Fibroblast of mammary gland (primary cell): ENCODE data around the gene PHKB.

Source experiments
- DNase-seq: peaks from one replicate; pipeline ENCODE4 v3.0.0-alpha.2; 2010; ENCODE audit warnings: low read depth
- H3K4me3 ChIP-seq: 2 replicates; pipeline ENCODE4 v1.5.1; 2011; ENCODE audit warnings: low read depth, mild to moderate bottlenecking, low read length, moderate library complexity; ENCODE audit not compliant: control insufficient read depth
- TF ChIP-seq, protein P1 (sequence below): conservative IDR thresholded peaks from 2 replicates; pipeline ENCODE4 v1.5.1; 2011; ENCODE audit warnings: low read depth, low read length, inconsistent platforms; ENCODE audit not compliant: control insufficient read depth, insufficient read depth

The PHKB gene

DNA sequence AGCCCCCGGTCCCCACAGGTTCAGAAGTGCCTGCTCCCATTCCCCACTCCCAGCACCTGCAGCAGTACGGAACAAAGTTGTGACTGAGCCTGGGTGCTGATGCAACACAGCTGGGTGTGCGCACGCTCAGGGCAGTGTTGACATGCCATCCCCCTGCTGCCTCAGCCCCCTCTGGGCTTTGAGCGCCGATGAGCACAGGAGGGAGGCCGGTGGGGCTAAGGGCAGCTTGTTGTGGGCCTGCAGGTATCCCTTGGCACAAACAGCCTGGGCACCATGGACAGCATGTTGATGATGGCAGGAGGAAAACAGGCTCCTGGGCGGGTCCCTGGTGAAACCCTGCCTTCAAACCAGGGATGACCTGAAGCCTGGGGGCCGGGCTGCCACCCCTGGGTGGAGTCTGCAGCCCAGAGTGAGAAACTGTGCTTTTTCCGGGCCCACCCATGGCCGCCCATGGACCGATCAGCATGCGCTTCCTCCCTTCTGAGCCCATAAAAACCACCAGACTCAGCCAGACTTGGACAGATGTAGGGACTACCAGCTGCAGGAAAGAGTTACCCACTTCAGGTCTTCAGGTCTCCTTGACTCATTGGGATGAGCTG is 175.5 kb downstream of the PHKB start:
- no peak overlapping the region for H3K4me3 ChIP-seq
- DNase-seq = no peak
- TF ChIP-seq, protein P1, sequence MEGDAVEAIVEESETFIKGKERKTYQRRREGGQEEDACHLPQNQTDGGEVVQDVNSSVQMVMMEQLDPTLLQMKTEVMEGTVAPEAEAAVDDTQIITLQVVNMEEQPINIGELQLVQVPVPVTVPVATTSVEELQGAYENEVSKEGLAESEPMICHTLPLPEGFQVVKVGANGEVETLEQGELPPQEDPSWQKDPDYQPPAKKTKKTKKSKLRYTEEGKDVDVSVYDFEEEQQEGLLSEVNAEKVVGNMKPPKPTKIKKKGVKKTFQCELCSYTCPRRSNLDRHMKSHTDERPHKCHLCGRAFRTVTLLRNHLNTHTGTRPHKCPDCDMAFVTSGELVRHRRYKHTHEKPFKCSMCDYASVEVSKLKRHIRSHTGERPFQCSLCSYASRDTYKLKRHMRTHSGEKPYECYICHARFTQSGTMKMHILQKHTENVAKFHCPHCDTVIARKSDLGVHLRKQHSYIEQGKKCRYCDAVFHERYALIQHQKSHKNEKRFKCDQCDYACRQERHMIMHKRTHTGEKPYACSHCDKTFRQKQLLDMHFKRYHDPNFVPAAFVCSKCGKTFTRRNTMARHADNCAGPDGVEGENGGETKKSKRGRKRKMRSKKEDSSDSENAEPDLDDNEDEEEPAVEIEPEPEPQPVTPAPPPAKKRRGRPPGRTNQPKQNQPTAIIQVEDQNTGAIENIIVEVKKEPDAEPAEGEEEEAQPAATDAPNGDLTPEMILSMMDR = no peak

GRCh38 chr16:47638175-47638574 is 177.0 kb downstream of the PHKB start:
- no peak overlapping the region for H3K4me3 ChIP-seq
- TF ChIP-seq, protein P1 = no peak
- no peak for DNase-seq

DNA sequence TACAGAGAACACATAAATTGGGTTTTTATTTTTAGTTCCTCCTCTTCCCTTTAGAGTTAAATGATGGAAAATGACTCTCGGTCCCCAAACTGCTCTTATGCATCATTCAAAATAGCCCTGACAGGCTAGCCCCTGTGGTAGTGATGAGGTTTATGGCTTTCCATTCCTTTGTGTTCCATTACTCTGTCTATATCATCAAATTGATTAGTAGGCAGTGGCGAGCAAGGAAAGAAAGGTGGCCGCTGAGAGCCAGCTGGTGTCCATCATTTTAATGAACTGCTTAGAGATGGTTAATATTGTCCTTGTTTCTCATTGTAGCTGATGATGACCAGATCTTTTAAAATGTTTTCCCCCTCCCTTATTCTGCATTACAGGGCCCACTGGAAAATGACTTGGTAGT is 179.5 kb downstream of the PHKB start:
- no peak for DNase-seq
- TF ChIP-seq, protein P1 = no peak
- H3K4me3 ChIP-seq = no peak overlapping the region

DNA sequence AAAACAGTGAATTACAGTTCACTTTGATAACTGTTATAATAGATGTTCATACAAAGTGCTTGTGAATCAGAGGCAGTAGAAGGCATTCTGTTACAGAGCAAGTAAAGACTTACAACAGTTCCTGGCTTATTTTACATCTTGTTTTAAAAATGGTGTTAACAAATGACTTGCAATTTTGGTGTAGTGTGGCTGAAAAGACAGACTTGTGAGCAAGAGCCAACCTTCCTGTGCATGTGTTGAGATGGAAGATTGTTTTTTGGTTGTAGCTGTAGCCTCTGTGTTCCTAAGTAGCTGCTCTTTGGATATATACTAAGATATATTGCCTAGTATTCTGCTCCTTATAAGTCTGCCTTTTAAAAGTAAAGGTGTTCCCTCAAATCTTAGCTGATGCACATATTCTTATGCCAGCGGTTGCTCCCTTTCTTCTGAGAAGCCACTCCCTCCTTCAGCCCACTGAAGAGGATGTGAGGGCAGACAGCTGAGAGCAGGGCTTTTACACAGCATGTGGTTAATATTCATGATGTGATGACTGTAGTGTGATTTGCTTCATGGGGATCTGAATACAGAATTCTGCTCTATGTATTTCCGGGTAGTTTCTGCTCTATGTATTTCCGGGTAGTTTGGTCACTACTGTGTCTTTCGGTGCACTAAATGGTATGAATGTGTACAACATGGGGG is 182.3 kb downstream of the PHKB start:
- peak; percentile 10 for DNase-seq
- no peak overlapping the region for H3K4me3 ChIP-seq
- TF ChIP-seq, protein P1 = no peak

DNA sequence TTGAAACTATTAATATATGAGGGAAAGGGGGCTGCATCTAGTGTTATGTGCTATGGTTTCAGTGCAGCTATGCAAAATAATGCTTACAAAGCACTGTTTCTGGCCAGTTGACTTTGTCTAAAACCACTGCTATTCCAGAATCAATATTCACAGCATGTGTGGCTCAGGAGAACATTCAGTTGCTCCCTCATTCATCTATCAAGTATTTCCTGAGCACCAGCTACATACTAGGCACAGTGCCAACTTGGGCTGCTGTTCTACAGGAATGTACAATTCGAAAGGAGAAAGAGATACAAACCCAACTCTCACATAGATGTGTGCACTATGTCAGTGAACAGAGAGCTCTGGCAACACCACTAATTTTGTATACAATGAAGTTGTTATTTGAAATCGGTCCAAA is 183.0 kb downstream of the PHKB start:
- TF ChIP-seq, protein P1 = no peak
- peak; percentile 78 for DNase-seq
- no peak overlapping the region for H3K4me3 ChIP-seq

DNA sequence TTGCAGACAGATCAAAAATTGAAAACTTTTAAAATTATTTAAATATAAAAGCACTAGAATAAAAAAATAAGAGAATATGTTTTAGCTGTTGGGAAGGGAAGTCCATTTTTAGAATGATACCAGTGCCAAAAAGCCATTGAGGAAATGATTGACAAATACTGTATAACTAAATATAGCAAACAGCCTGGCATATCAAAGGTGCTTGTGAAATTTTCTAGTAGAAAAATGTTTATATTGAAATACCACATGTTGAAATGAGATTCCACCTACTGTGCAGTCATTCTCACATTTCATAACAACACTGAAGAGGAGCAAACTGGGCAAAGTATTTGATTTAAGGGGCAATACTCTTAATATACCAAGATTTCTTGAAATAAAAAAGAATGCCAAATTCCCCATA is 183.5 kb downstream of the PHKB start:
- no peak overlapping the region for H3K4me3 ChIP-seq
- TF ChIP-seq, protein P1 = no peak
- DNase-seq = peak; percentile 2

DNA sequence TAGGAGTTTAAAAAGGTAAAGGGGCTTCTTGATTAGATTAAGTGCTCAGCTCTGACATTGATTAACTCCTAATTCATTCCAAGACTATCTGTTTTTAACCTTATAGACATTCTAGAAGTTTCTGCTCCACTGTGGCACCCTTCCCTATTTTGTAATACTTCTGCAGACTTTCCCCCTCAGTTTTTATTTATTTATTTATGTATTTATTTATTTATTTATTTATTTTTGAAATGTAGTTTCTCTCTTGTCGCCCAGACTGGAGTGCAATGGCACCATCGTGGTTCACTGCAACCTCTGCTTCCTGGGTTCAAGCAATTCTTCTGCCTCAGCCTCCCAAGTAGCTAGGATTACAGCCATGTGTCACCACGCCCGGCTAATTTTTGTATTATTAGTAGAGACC is 185.8 kb downstream of the PHKB start:
- TF ChIP-seq, protein P1 = no peak
- no peak overlapping the region for H3K4me3 ChIP-seq
- no peak for DNase-seq
